Smooth muscle cell (in vitro differentiated cells): Measurements from ENCODE around the gene PDXDC1. TPM values are rescaled to one million over a fixed set of nuclear protein-coding genes. Genes with fewer than 3 reads are reported as not detected.
A peak's percentile ranks its signal among the peaks of the same experiment; 100 is the strongest.
"Not testable (repeated sequence)": the region's sequence is repeated elsewhere in the genome, so short reads cannot be mapped to it uniquely, and the experiment has no call there.

Experiments used
- DNase-seq: peaks from one replicate; lab custom pipeline; 2025; ENCODE audit not compliant: unreplicated experiment; lab: John Stamatoyannopoulos, UW
- H2AFZ ChIP-seq: fragments of 200-600 bp; sonication (generic); 2 replicates; pipeline ENCODE4 v1.6.0; 2016; ENCODE audit warnings: antibody characterized with exemption, low read depth, mild to moderate bottlenecking
- H3F3A ChIP-seq: fragments of 200-600 bp; sonication (generic); 2 replicates; pipeline ENCODE4 v1.6.0; 2017; ENCODE audit warnings: antibody characterized with exemption, low read depth
- H3K27ac ChIP-seq: fragments of 200-600 bp; sonication (generic); 2 replicates; pipeline ENCODE4 v1.5.1; 2016; ENCODE audit warnings: low read depth, mild to moderate bottlenecking
- H3K27me3 ChIP-seq: fragments of 200-600 bp; sonication (generic); 2 replicates; pipeline ENCODE4 v1.6.1; 2016; ENCODE audit warnings: low read depth, mild to moderate bottlenecking
- H3K36me3 ChIP-seq: fragments of 200-600 bp; sonication (generic); 2 replicates; pipeline ENCODE4 v1.5.1; 2016; ENCODE audit warnings: low read depth
- H3K4me1 ChIP-seq: fragments of 200-600 bp; sonication (generic); 2 replicates; pipeline ENCODE4 v1.5.1; 2016; ENCODE audit warnings: low read depth
- H3K4me2 ChIP-seq: fragments of 200-600 bp; sonication (generic); 2 replicates; pipeline ENCODE4 v1.6.0; 2016; ENCODE audit warnings: mild to moderate bottlenecking
- H3K4me3 ChIP-seq: fragments of 200-600 bp; sonication (generic); 2 replicates; pipeline ENCODE4 v1.5.1; 2016; ENCODE audit warnings: mild to moderate bottlenecking
- H3K79me2 ChIP-seq: fragments of 200-600 bp; sonication (generic); 2 replicates; pipeline ENCODE4 v1.6.0; 2016; ENCODE audit warnings: low read depth, mild to moderate bottlenecking
- H3K9ac ChIP-seq: fragments of 200-600 bp; sonication (generic); 2 replicates; pipeline ENCODE4 v1.6.0; 2016; ENCODE audit warnings: low read depth
- H3K9me3 ChIP-seq: fragments of 200-600 bp; sonication (generic); replicated peaks from 2 replicates; pipeline ENCODE4 v1.5.1; 2016; ENCODE audit warnings: low read depth
- H4K20me1 ChIP-seq: fragments of 200-600 bp; sonication (generic); 2 replicates; pipeline ENCODE4 v1.6.0; 2016; ENCODE audit warnings: low read depth
- WGBS: methylation state at CpG from one replicate; pipeline ENCODE4 v1.1.7; 2016; ENCODE audit warnings: low lambda C conversion rate; 5-methylcytosine and 5-hydroxymethylcytosine counted together
- polyA plus RNA-seq: library from polyadenylated mRNA; unstranded; fragments of >200 nt; fragmentation: Nextera tagmentation; extraction: Ambion mirVana; gene quantifications from 2 replicates; pipeline ENCODE4 v1.2.1, GENCODE V29; 2016
- total RNA-seq: library from RNA; depleted of rRNA; stranded (reverse); fragments of >200 nt; gene quantifications from 2 replicates; pipeline ENCODE4 v1.2.3, GENCODE V29; 2014
- TF ChIP-seq, protein P1 (sequence below): fragments of 200-600 bp; sonication (generic); IDR thresholded peaks from 2 replicates; pipeline ENCODE4 v1.5.1; 2017; ENCODE audit warnings: borderline replicate concordance, mild to moderate bottlenecking, antibody characterized with exemption; ENCODE audit not compliant: insufficient read depth, poor library complexity, severe bottlenecking

PDXDC1 gene
- total and polyA plus RNA-seq, 2 experiments from 2014 or later: 102 to 113 TPM

DNA sequence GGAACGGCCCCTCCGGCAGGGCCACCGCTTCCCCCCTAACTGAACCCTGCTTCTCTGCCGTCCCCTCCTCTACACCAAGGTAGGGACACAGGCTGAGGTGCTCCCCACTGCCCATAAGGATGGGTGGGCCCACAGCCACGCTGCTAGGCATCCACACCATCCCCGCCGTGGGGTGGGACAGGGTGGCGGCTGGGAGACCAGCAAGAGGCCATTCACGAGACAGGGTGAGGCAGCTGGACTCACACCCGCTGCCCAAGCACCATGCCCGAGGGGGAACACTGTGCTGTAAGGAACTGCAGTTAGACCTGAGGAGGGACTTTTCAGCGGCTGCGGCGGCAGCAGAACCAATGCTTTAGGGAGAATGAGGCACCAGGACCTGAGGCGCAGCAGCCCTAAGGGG, 166.8 kb downstream of the PDXDC1 start:
- Histone ChIP-seq H3K4me2 (no peak overlapping the region), H3K4me1 (peaks cover 11% of the 10 kb centered on the region), H3K9me3 (no peaks in the 10 kb centered on the region), H3K27me3 (no peaks in the 10 kb centered on the region), H3K9ac (no peak overlapping the region), H3K27ac (no peak overlapping the region), H2AFZ (no peak overlapping the region), H3K36me3 (no peaks in the 10 kb centered on the region), H4K20me1 (peaks cover 64% of the 10 kb centered on the region), H3K79me2 (peaks cover 52% of the 10 kb centered on the region), H3F3A (no peaks in the 10 kb centered on the region), H3K4me3 (no peak overlapping the region)
- 97% methylated on average over 11 of the region's 15 CpGs for whole genome bisulfite sequencing
- DNase-seq: no peak
- TF ChIP-seq, protein P1, sequence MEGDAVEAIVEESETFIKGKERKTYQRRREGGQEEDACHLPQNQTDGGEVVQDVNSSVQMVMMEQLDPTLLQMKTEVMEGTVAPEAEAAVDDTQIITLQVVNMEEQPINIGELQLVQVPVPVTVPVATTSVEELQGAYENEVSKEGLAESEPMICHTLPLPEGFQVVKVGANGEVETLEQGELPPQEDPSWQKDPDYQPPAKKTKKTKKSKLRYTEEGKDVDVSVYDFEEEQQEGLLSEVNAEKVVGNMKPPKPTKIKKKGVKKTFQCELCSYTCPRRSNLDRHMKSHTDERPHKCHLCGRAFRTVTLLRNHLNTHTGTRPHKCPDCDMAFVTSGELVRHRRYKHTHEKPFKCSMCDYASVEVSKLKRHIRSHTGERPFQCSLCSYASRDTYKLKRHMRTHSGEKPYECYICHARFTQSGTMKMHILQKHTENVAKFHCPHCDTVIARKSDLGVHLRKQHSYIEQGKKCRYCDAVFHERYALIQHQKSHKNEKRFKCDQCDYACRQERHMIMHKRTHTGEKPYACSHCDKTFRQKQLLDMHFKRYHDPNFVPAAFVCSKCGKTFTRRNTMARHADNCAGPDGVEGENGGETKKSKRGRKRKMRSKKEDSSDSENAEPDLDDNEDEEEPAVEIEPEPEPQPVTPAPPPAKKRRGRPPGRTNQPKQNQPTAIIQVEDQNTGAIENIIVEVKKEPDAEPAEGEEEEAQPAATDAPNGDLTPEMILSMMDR: no peak

DNA sequence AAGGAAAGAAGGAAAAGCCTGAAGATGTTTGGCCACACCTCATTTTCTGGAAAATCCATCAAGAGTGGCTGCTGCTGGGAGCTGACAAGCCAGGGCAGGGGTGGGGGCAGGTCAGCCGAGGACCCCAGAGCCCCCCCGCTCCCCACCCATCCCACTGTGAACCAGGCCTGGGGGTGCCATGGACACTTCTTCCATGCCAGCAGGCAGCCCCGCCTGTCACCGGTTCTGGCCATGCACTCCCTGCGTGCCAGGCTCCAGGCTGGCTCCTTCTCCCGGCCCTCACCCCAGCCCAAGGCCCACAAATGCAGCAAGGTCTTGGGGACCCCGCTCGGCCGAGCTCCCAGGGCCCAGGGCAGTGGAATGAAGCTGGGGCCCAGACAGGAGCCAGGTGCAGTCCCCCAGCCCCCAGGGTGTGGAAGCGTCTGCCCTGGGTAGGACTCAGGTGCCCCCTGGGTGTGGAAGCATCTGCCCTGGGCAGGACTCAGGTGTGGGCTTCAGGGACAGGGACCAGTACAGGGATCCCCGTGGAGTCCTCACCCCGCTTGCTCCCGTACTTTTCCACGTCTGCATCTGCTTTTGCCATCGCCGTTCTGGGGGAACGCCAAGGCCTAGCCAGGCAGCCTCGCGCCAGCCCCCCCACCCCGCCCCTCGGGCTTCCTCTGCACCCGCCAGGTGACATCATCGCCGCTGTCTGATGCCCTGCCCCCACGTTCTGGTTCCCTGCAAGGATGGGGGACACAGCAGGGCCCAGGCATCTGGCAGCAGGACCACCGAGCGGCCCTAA, 167.5 kb downstream of the PDXDC1 start:
- not testable (repeated sequence) for H3K4me3 ChIP-seq, H3K27ac ChIP-seq, H3K4me2 ChIP-seq, H3K9ac ChIP-seq, H3K36me3 ChIP-seq, DNase-seq, H3K9me3 ChIP-seq, H3F3A ChIP-seq, H3K27me3 ChIP-seq, H2AFZ ChIP-seq
- 94% methylated on average over 7 of the region's 27 CpGs for WGBS
- Histone ChIP-seq H4K20me1 (peaks cover 69% of the 10 kb centered on the region), H3K4me1 (peaks cover 13% of the 10 kb centered on the region), H3K79me2 (peaks cover 54% of the 10 kb centered on the region)

DNA sequence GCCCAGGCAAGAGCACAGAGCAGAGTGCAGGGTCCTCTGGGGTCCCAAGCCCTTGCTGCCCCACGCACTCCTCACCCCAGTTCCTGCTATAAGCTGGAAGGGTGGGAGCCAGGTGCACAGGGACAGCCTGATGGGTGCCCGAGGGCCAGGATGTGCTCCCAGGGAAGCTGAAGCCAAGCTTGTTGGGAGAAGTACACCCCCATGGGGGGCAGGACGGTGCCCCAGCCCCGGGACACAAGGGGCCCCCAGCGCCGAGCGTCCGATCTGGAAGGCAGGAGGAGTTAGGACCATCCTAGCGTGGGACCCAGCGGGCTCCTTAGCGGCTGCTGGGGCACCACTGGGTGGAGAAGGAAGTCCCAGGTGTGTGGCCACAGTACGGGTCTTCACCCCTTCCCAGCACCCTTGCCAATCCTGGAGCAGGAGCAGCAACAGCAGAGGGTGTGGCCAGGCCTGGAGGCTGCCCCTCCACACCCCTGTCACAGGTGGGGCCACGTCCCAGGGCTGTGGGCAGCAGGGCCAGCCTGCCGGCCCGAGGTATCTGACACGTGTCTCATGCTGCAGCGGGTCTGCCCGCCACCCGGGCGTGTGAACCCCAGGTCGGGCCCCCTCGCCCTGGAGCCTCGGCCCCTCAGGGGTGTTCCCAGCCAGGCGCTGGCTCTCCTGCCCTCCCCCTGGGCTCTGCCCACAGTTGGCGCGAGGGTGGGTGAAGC, 168.2 kb downstream of the PDXDC1 start:
- Histone ChIP-seq H3K4me2 (peak overlapping the region; percentile 84), H4K20me1 (peaks cover 76% of the 10 kb centered on the region), H3K4me1 (peaks cover 13% of the 10 kb centered on the region), H3K79me2 (peaks cover 61% of the 10 kb centered on the region)
- 76% methylated on average over 21 of the region's 26 CpGs for WGBS
- H3K36me3 ChIP-seq, DNase-seq, H3K27me3 ChIP-seq, H3K9me3 ChIP-seq, H3K27ac ChIP-seq, H3K4me3 ChIP-seq, H3K9ac ChIP-seq, H3F3A ChIP-seq, H2AFZ ChIP-seq: not testable (repeated sequence)

DNA sequence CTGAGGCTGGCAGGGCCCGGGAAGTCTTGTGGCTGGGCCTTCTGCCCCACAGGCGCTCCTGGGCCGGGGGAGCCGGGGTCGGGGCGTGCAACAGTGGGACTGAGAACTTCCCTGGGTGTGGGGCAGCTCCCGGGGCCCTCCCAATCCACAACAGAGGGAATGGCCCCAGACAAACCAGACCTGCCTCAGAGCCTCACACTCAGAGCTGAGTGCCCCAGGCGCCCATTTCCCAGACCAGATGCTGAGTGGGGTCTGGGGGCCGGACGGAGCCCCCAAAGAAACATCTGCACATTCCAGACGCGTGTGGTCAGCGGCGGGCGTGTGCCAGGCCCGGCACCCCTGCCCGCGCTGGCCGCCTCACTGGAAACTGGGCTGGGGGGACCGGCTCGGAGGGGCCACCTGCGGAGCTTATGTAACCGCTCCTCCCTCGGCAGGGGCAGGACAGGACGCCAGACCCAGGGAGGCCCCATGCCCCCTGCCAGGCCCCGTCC, 168.8 kb downstream of the PDXDC1 start:
- Histone ChIP-seq H3K27ac (peak overlapping the region; percentile 66), H3K4me3 (peak overlapping the region; percentile 38), H4K20me1 (peaks cover 77% of the 10 kb centered on the region), H3K4me1 (peaks cover 13% of the 10 kb centered on the region), H3K4me2 (peak overlapping the region; percentile 84), H3K79me2 (peaks cover 61% of the 10 kb centered on the region)
- H3K9me3 ChIP-seq, H3K27me3 ChIP-seq, H2AFZ ChIP-seq, DNase-seq, H3K36me3 ChIP-seq, H3F3A ChIP-seq, H3K9ac ChIP-seq: not testable (repeated sequence)
- WGBS: 20% methylated on average over 23 of the region's 26 CpGs

DNA sequence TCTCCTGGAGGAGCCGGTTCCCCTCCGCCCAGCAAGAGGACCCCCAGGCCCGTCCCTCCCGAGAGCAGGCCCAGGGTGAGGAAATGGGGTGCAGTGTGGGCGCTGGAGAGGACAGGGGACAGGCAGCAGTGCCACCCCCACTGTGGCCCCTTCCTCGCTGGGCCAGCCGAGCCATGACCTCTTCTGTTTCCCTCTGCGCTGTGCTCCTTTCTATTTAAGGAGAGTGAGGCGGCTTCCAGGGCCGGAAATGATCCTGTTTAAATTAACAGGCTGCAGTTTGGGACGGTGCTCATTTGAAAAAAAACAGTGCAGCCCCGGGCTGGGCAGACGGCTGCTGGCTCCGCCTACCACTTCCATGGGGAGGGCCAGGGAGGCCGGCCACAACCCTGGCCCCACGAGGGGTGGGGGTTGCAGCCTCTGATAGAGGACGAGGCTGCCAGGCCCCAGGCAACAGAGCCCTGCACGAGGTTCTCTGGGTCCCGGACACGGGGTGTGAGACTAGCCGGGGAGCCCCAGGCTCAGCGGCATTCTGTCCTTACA, 169.3 kb downstream of the PDXDC1 start:
- H3K27me3 ChIP-seq, H3K9ac ChIP-seq, H2AFZ ChIP-seq, H3K36me3 ChIP-seq, DNase-seq, H3K9me3 ChIP-seq, H3F3A ChIP-seq: not testable (repeated sequence)
- WGBS: 4% methylated on average over 20 of the region's 22 CpGs
- peaks cover 61% of the 10 kb centered on the region for H3K79me2 ChIP-seq
- peak overlapping the region; percentile 66 for H3K27ac ChIP-seq
- peaks cover 82% of the 10 kb centered on the region for H4K20me1 ChIP-seq
- H3K4me2 ChIP-seq: peak overlapping the region; percentile 84
- peak overlapping the region; percentile 38 for H3K4me3 ChIP-seq
- H3K4me1 ChIP-seq: peaks cover 13% of the 10 kb centered on the region

DNA sequence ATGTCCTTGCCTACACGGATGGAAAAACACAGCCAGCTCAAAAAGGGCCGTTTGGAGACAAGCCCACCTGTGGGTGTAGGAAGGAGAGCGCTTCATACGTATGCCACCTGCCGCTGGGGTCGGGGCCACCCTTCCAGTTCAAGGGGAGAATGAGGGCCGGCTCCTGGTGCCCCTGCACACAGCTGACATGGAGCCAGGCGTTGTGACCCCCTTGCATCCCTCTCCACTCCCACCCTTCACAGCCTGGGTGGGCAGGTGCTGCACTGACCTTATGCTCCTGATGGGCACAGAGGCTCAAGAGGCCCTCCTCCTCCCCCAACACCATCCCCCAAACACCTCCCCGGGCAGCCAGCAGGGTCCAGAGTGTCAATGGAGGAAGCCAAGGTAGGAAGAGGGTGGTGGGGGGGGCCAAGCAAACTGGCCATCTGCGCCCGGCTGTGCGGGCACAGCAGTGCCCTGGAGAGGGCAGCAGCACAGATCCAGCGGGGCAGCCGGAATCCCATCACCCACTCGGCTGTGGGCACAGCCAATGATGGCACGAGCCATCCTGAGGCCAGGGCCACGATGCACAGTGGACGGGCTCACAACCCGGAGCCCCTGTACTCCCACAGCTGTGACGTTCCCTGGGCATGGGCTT, 170.1 kb downstream of the PDXDC1 start:
- Histone ChIP-seq H3K4me1 (peaks cover 13% of the 10 kb centered on the region), H4K20me1 (peaks cover 82% of the 10 kb centered on the region), H3K79me2 (peaks cover 61% of the 10 kb centered on the region), H3K4me2 (peak overlapping the region; percentile 84), H3K27ac (peak overlapping the region; percentile 66)
- H3K4me3 ChIP-seq, H3K27me3 ChIP-seq, H3K9ac ChIP-seq, H3K36me3 ChIP-seq, H3F3A ChIP-seq, H3K9me3 ChIP-seq, DNase-seq, H2AFZ ChIP-seq: not testable (repeated sequence)
- 83% methylated on average over 19 of the region's 20 CpGs for WGBS
